Activated T-helper 2 cell treated with anti-CD3 and anti-CD28 coated beads, Interferon-gamma antibody, Interleukin-2, Interleukin-4, amounts not matched to agents 10 μg/mL and 5 μg/mL and 100 μg/mL, durations not matched to agents 14 hours and 24 hours and 36 hours (primary cell): ENCODE measurements around the gene GPR152. TPM values are rescaled to one million over a fixed set of nuclear protein-coding genes. Genes with fewer than 3 reads are reported as not detected.

Experiments used
- total RNA-seq: library from RNA; stranded (reverse); gene quantifications from 2 replicates; pipeline ENCODE4 v1.2.3, GENCODE V29; 2022

Gene GPR152
- total RNA-seq, 1 donor from 2014 or later: not detected

Other genes with a start within 250 kb of the GPR152 start
- 282 and 287 TPM in 2 replicates for gene GRK2, start 186.3 kb downstream of the GPR152 start, total RNA-seq
- 119 and 135 TPM in 2 replicates for gene ANKRD13D, start 163.4 kb downstream of the GPR152 start, total RNA-seq
- gene SSH3, start 149.2 kb downstream of the GPR152 start, total RNA-seq: 12.1 and 16.2 TPM in 2 replicates
- gene POLD4, start 99.2 kb downstream of the GPR152 start, total RNA-seq: 41.1 and 50.1 TPM in 2 replicates
- gene CLCF1, start 79.1 kb downstream of the GPR152 start, total RNA-seq: 2.9 and 3.0 TPM in 2 replicates
- 32.1 and 34.1 TPM in 2 replicates for gene RAD9A, start 60.7 kb downstream of the GPR152 start, total RNA-seq
- 250 and 262 TPM in 2 replicates for gene PPP1CA, start 50.9 kb downstream of the GPR152 start, total RNA-seq
- 112 and 118 TPM in 2 replicates for gene TBC1D10C, start 48.6 kb downstream of the GPR152 start, total RNA-seq
- 0.51 and 0.68 TPM in 2 replicates for gene CARNS1, start 37.1 kb downstream of the GPR152 start, total RNA-seq
- gene RPS6KB2, start 24.2 kb downstream of the GPR152 start, total RNA-seq: 67.6 and 70.2 TPM in 2 replicates
- gene PTPRCAP, start 15.0 kb downstream of the GPR152 start, total RNA-seq: 89.8 and 94.4 TPM in 2 replicates
- 177 and 186 TPM in 2 replicates for gene CORO1B, start 9.3 kb downstream of the GPR152 start, total RNA-seq
- 0.73 and 1.0 TPM in 2 replicates for gene CABP4, start 2.6 kb upstream of the GPR152 start, total RNA-seq
- 58.5 and 62.0 TPM in 2 replicates for gene TMEM134, start 16.5 kb upstream of the GPR152 start, total RNA-seq
- 190 and 191 TPM in 2 replicates for gene AIP, start 30.3 kb upstream of the GPR152 start, total RNA-seq
- gene PITPNM1, start 52.6 kb upstream of the GPR152 start, total RNA-seq: 118 and 120 TPM in 2 replicates
- gene CDK2AP2, start 55.4 kb upstream of the GPR152 start, total RNA-seq: 117 and 119 TPM in 2 replicates
- gene CABP2, start 70.7 kb upstream of the GPR152 start, total RNA-seq: not detected in 2 replicates
- gene GSTP1, start 131.1 kb upstream of the GPR152 start, total RNA-seq: 339 and 344 TPM in 2 replicates
- gene NDUFV1, start 154.2 kb upstream of the GPR152 start, total RNA-seq: 237 and 242 TPM in 2 replicates
- 22.2 and 27.9 TPM in 2 replicates for gene NUDT8, start 177.2 kb upstream of the GPR152 start, total RNA-seq
- gene TBX10, start 187.0 kb upstream of the GPR152 start, total RNA-seq: not detected in 2 replicates
- gene ACY3, start 198.0 kb upstream of the GPR152 start, total RNA-seq: 0.14 TPM in 2 replicates
- gene ALDH3B2, start 221.9 kb upstream of the GPR152 start, total RNA-seq: not detected in 2 replicates